Lower leg skin (tissue), 4 donors: ENCODE measurements around the gene ST14. TPM values are rescaled to one million over a fixed set of nuclear protein-coding genes. Genes with fewer than 3 reads are reported as not detected.

Experiments
- DNase-seq, 2 donors: peaks; one replicate each; pipeline ENCODE4 v3.0.0-alpha.2; 2019; ENCODE audit warnings: low spot score in 2 of 2
- H3K4me3 ChIP-seq: fragments of 200-600 bp; sonication (generic); 2 replicates; pipeline ENCODE4 v1.5.1; 2017; ENCODE audit warnings: mild to moderate bottlenecking, low read depth; ENCODE audit not compliant: poor library complexity, severe bottlenecking
- CTCF ChIP-seq, 3 donors: fragments of 450-650 bp; IDR thresholded peaks; one replicate each; pipeline ENCODE4 v1.5.1; 2016; ENCODE audit warnings: antibody characterized with exemption in 3 of 3, mild to moderate bottlenecking in 3 of 3, moderate library complexity in 2 of 3
- POLR2A ChIP-seq, 2 donors: fragments of 450-650 bp; IDR thresholded peaks; one replicate each; pipeline ENCODE4 v1.6.1; 2016 to 2017; ENCODE audit warnings: antibody characterized with exemption in 2 of 2, mild to moderate bottlenecking in 1 of 2, moderate library complexity in 1 of 2
- WGBS, 2 donors: methylation state at CpG; one replicate each; pipeline ENCODE4 v1.1.5; 2018; 5-methylcytosine and 5-hydroxymethylcytosine counted together
- intact Hi-C: fragments of 100-400 bp; cut with DNase I; formaldehyde crosslinking; loops from one replicate; pipeline ENCODE4 v1.15.0; 2023; ENCODE audit warnings: low total_unique reads
- total RNA-seq, 4 donors: library from RNA; depleted of rRNA; stranded (reverse); fragments of >200 nt; gene quantifications; one replicate each; pipeline ENCODE4 v1.1.0, GENCODE V29; 2016

The ST14 gene
- total RNA-seq, 4 donors from 2014 or later: 75.4 to 107 (median 87.1) TPM

GRCh38 chr11:130174642-130175041, 15.1 kb downstream of the ST14 start:
- intact Hi-C loops: no loop called here
- H3K4me3 ChIP-seq: no peak overlapping the region
- WGBS, 2 donors: 95 to 97% methylated on average over 4 of the region's 4 CpGs
- DNase-seq: no peak
- TF ChIP-seq CTCF (IDR thresholded peaks at IDR 0.05) (no peak), POLR2A (IDR thresholded peaks at IDR 0.05) (no peak)

- TF ChIP-seq CTCF (IDR thresholded peaks at IDR 0.05) (no peak), POLR2A (IDR thresholded peaks at IDR 0.05) (no peak)
- WGBS, 2 donors: 59 to 62% methylated on average over 5 of the region's 5 CpGs
- intact Hi-C loops: no loop called here
Observed at GRCh38 chr11:130175898-130176297, 16.3 kb downstream of the ST14 start.

GRCh38 chr11:130177782-130178181, 18.2 kb downstream of the ST14 start:
- intact Hi-C loops: no loop called here
- 79 to 80% methylated on average over 10 of the region's 10 CpGs for WGBS, 2 donors

More at GRCh38 chr11:130175898-130176297, 16.3 kb downstream of the ST14 start:
- no peak for DNase-seq
- H3K4me3 ChIP-seq: no peak overlapping the region

GRCh38 chr11:130178441-130179339, 19.1 kb downstream of the ST14 start:
- DNase-seq: no peak
- no peak for TF ChIP-seq POLR2A (IDR thresholded peaks at IDR 0.05)
- no peak for TF ChIP-seq CTCF (IDR thresholded peaks at IDR 0.05)
- intact Hi-C loops: no loop called here
- WGBS, 2 donors: 25 to 26% methylated on average over 9 to 16 of the region's 16 CpGs
- no peak overlapping the region for H3K4me3 ChIP-seq

More at GRCh38 chr11:130177782-130178181, 18.2 kb downstream of the ST14 start:
- DNase-seq: no peak
- H3K4me3 ChIP-seq: no peak overlapping the region
- TF ChIP-seq CTCF (IDR thresholded peaks at IDR 0.05): no peak
- no peak for TF ChIP-seq POLR2A (IDR thresholded peaks at IDR 0.05)

- TF ChIP-seq CTCF (IDR thresholded peaks at IDR 0.05) (no peak), POLR2A (IDR thresholded peaks at IDR 0.05) (no peak)
- no peak overlapping the region for H3K4me3 ChIP-seq
- intact Hi-C loops: no loop called here
- 69 to 71% methylated on average over 20 to 21 of the region's 21 CpGs for WGBS, 2 donors
- DNase-seq: no peak
Observed at GRCh38 chr11:130179396-130180306, 20.1 kb downstream of the ST14 start.
